Measurements from ENCODE around the gene ADRB2. TPM values are rescaled to one million over a fixed set of nuclear protein-coding genes. Genes with fewer than 3 reads are reported as not detected.

ADRB2 gene
- total RNA-seq, 1 donor from 2014 or later: 3.4 TPM

- DNase-seq (ENCODE audit: low spot score): no peak
Measured at GRCh38 chr5:148805326-148806290, 20.8 kb upstream of the ADRB2 start.

GRCh38 chr5:148806520-148806931 is 19.9 kb upstream of the ADRB2 start:
- DNase-seq (ENCODE audit: low spot score): no peak

- no peak for DNase-seq (ENCODE audit: low spot score)
Measured at GRCh38 chr5:148807851-148808250, 18.6 kb upstream of the ADRB2 start.

- no peak for DNase-seq (ENCODE audit: low spot score)
Measured at GRCh38 chr5:148808864-148809642, 17.4 kb upstream of the ADRB2 start.

GRCh38 chr5:148809781-148810524 is 16.5 kb upstream of the ADRB2 start:
- DNase-seq (ENCODE audit: low spot score): no peak

- DNase-seq (ENCODE audit: low spot score): no peak
Measured at GRCh38 chr5:148810823-148811222, 15.6 kb upstream of the ADRB2 start.

- DNase-seq (ENCODE audit: low spot score): no peak
Measured at GRCh38 chr5:148811756-148812155, 14.7 kb upstream of the ADRB2 start.

- no peak for DNase-seq (ENCODE audit: low spot score)
Measured at GRCh38 chr5:148815086-148815485, 11.3 kb upstream of the ADRB2 start.

GRCh38 chr5:148815578-148815977 is 10.8 kb upstream of the ADRB2 start:
- no peak for DNase-seq (ENCODE audit: low spot score)

- DNase-seq (ENCODE audit: low spot score): no peak
Measured at GRCh38 chr5:148816357-148816756, 10.1 kb upstream of the ADRB2 start.

GRCh38 chr5:148816782-148817181 is 9.6 kb upstream of the ADRB2 start:
- DNase-seq (ENCODE audit: low spot score): no peak

GRCh38 chr5:148817606-148818005 is 8.8 kb upstream of the ADRB2 start:
- no peak for DNase-seq (ENCODE audit: low spot score)

- no peak for DNase-seq (ENCODE audit: low spot score)
Measured at GRCh38 chr5:148820461-148821395, 5.7 kb upstream of the ADRB2 start.

GRCh38 chr5:148823871-148824270 is 2.5 kb upstream of the ADRB2 start:
- no peak for DNase-seq (ENCODE audit: low spot score)

GRCh38 chr5:148825716-148826052 is 727 bp upstream of the ADRB2 start:
- DNase-seq (ENCODE audit: low spot score): no peak

- DNase-seq (ENCODE audit: low spot score): no peak
Measured at GRCh38 chr5:148826739-148827070, 294 bp downstream of the ADRB2 start.

GRCh38 chr5:148827723-148828122 is 1.3 kb downstream of the ADRB2 start:
- no peak for DNase-seq (ENCODE audit: low spot score)

- DNase-seq (ENCODE audit: low spot score): no peak
Measured at GRCh38 chr5:148828511-148829247, 2.3 kb downstream of the ADRB2 start.

- DNase-seq (ENCODE audit: low spot score): no peak
Measured at GRCh38 chr5:148829248-148829594, 2.8 kb downstream of the ADRB2 start.

- no peak for DNase-seq (ENCODE audit: low spot score)
Measured at GRCh38 chr5:148829734-148830133, 3.3 kb downstream of the ADRB2 start.

GRCh38 chr5:148830211-148830610 is 3.8 kb downstream of the ADRB2 start:
- DNase-seq (ENCODE audit: low spot score): no peak

Data from mucosa of gallbladder (tissue), 1 donor.